SK-N-DZ (cell line): Measurements from ENCODE around the gene AOAH.

ENCODE experiments used
- DNase-seq: peaks from one replicate; pipeline ENCODE4 v3.0.0-alpha.2; 2015; ENCODE audit warnings: low spot score

Gene AOAH

DNA sequence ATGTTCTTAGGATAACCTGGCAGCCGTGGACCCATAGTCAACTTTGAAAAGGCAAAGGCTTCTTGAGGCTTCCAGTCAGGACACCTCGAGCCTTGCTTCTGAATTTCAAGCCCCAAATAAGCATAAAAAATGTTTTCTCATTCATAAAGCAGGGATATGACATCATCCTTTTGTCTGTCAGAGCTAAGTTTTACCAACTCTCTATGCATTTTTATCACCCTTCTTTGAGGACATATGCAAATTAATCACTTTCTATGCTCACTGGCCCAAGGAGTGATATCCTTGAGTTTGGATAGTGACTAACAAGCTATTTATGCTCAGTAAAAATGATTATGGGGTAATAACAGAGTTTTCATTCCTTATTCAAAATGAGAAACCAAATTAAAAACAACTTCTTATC lies 175.3 kb downstream of the AOAH start:
- DNase-seq = no peak

DNA sequence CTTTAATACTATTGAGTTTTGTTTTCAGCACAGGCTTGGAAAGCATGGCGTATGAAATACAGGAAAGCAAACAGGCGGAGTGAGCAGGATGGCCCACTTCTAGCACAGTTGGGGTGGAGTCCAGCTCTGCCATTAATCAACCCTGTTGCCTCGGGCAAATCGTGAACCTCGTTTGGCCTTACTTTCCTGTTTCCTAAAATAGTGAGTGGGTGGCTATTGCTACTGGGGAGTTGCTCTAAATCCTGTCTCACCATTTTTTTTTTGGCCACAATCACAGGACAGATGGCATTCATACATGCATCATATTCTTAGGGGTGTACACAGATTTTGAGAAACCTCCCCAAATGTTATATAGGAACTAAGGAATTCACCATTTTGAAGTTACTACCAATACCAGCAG lies 176.9 kb downstream of the AOAH start:
- DNase-seq = no peak

DNA sequence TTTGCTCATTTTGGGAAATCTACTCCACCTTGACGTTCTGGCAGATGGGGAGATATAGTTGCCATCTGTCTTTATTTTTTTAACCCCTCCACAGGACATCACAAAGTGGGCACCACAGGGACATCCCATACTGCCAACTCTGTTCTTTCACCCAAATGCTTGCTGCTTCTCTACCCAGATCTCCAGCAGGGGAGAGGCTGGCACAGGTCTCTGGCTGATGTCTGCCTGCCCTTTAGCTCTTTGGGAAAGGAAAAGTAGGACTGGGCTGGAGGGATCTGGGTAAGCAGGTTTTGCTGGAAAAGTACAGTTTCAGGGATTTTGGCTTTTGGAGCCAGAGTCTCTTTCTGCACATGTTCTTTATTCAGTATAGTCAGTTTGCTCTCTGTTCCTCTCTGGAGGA lies 178.0 kb downstream of the AOAH start:
- no peak for DNase-seq

DNA sequence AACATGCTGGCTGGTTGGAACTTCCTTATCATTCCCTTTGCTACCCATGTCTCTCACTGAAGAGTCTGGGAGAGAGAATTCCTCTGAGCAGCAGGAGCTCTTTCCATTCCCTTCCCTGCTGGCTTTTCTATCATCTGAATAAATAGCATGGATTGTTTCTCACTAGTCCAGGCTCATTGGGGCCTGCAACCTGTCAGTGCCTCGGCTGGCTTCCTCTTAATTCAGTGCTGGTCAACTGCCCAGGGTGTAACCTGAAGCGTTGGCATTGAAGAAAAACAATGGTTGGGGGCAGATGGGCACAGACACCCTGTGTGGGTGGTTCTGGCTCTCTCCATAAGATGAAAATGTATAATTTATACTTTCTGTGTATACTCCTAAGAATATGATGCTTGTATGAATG lies 179.0 kb downstream of the AOAH start:
- DNase-seq = no peak

DNA sequence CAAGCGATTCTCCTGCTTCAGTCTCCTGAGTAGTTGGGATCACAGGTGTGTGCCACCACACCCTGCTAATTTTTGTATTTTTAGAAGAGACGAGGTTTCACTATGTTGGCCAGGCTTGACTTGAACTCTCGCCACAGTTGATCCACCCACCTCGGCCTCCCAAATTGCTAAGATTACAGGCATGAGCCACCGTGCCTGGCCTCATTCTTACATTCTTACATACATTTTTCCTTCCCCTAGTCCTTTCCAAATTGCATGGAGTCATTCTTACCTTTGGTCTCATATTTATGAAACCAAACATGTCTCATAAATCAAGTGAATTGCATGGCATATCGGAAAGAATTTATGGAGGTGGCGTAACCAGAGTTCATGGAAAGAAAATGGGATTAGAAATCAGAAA lies 186.2 kb downstream of the AOAH start:
- no peak for DNase-seq

DNA sequence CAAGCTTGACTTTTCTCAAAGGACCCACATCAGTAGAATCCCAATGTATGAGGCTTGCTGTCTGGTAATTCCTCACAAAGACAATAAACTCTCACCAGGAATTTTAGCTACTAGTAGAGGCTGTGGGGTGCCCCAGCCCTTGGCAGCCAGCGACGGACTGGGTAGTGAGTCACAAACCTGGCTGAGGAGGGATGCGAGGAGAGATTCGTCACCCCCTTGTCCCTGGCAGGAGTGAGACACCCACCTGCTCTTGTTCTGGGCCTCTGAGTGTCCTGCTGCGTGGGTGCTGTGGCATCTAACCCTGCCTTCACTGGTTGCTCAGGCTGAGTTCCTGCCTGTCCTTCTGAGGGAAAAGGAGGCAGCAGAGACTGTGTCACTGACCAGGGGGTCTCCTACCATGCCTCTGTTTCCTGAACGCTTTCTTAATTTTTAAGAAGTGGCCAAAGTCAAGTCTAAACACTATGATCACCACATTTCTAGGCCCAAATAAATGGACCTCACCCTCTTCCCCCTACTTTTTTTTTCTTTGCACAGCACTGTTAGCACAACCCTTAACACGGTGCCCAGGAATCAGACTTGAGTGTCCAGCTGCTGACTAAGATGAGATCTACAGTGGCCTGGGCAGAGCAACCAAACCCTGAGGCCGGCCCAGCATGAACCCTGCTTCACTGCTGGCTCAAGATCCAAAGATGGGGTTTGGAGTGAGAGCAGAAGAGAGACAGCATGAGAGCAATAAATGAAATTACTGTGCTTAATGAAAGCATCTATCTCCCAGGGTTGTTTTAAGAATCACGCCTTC lies 188.2 kb downstream of the AOAH start:
- no peak for DNase-seq

DNA sequence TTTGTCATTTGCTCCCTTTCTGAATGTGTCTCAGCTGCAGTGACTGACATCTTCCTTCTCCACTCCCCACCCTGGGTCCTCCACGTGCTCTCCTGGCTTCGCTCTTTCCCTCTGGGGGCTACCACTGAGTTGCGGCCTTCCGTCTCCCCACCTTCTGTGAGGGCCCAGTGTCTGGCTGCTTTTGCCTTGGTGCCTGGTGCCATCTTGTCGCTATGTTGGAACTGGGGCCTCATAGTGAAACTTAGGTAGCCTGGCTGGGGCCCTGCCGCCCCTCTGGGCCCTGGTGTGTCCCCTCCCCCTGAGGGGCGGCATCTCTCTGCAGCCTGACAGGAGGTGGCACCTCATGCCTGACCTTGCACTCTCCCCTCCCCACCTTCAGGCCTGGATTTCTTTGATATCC lies 190.6 kb downstream of the AOAH start:
- DNase-seq = no peak

DNA sequence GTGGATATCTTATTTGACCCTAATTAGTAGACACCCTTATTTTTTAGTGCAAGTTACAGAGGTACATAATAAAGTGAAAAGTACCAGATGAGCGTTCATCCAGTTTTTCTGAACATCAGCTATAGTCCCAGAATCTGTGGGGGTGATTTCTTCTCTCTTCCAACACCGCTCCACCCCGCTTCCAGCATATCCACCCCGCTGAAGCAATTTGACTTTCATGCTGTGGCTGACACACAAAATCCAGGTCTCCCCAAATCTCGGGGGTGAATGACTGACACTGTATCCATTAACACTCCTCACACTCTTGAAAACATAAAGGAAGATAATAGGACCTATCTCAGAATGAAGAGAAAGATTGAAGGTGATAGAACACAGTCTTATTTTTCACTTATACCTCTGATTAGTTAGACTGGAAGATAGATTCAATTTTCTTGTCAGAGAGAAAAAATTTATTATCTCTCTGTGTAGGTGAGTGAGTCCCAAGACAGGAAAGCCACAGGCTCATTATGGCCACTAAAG lies 191.3 kb downstream of the AOAH start:
- no peak for DNase-seq

DNA sequence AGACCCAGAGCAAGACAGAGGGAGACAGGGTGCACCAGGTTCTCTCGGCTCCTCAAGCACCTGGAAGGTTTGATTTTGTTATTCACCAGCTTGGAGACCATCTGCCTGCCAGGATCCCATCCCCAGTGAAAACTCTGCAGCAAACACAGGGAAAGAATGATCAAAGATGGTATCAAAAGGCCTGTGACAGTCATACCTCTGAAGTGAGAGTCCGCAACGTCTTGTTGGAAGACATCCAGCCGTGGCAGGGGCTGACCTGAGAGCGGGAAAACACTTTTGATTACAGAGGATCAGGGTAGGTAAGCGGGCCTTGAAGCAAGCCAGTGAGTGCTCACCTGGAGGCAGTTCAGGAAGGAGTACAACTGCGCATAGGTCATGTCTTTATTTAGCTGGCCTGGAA lies 192.3 kb downstream of the AOAH start:
- no peak for DNase-seq

DNA sequence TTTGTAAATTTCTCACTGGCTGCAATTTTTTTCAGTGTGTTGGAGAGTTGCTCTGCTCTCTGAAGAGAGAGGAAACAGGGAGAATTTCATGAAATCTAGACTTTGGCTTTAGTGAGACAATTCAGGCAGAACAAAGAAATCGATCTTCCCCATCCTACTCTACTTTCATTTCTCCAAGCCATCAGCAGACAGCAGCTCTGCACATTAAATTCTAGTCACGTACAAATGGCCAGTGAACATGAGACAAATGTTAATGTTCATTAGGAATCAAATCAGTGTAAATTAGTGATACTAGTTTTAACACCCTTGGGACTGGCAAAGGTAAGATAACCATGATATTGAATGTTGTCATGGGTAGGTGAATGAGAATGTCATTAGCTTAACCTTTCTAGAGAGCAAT lies 193.8 kb downstream of the AOAH start:
- no peak for DNase-seq

DNA sequence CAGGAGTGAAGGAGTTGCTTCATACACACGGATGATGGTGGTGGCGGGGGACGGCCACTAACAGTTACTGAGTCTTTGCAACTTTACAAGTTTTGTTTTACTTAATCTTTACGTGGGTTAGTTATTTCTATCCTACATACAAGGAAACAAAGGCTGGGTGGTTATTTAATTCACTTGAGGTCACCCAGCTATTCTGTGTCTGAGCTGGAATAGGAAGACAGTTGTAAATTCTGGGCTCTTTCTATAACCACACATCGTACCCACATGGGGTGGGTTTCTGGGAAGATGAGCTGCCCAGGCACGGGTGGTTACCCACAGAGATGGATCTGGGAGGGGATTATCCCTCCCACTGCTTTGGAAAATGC lies 196.8 kb downstream of the AOAH start:
- DNase-seq = no peak

DNA sequence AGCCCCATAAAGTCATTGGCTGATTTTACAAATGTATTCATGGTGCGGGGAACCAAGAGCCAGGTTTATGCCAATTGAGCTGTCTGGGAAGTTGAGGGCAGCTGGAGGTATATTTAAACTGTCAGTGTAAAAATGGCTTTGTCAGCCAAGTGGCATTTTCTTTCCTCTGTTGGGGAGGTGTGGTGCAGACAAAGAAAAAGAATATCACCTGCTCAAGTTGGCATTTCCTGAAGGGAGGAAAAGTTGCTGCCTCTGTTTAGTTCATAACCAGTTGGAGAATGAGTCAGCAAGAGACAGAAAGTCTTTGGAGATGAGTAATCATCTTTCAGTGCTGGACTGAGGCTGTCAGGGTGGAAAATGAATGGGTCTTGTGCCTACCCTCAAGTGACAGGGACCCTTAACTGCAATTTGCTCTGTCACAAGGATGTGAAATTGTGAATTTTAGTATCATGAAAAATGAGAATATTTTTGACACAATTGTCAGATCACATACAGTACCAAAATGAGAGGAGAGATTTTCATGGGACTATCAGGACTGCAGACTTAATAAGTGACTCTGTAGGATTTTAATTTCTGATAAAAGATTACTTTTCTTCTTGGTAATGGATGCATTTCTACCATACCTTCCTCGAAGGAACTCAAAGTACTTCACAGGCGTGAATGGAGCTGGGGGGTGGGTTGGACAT lies 197.3 kb downstream of the AOAH start:
- no peak for DNase-seq

DNA sequence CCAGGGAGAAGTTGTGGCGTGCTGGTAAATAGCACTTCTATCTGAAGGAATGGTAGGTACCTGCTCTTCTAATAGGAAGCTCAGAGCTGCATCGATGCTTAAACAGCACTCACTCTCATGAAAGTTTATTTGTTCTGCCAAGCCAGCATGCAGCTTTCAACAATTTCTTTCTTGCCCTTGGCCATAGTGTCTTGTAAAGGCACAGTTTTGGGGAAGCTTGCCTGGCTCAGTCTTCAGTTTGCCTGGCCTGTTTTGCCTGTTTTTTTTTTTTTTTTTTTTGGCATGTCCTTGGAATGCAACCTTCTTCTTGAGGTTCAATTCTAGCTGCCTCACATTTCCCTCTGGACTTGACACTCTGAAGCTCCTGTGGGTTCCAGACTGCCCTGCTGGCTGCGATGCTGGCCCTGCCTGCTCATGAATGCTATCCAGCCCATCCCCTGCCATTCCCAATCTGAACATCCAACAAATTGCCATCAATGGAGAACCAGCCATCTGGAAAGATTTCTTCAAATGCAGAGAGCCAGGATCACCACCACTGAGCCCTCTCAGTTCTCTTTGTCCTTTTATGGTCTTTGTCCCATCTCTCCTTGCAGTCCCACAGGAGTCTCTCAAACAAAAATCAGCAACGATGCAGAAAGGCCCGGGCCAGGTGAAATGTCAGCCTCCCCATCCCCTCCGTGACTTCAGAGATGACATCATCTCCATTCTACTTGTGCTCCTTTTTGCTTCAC lies 200.8 kb downstream of the AOAH start:
- no peak for DNase-seq

DNA sequence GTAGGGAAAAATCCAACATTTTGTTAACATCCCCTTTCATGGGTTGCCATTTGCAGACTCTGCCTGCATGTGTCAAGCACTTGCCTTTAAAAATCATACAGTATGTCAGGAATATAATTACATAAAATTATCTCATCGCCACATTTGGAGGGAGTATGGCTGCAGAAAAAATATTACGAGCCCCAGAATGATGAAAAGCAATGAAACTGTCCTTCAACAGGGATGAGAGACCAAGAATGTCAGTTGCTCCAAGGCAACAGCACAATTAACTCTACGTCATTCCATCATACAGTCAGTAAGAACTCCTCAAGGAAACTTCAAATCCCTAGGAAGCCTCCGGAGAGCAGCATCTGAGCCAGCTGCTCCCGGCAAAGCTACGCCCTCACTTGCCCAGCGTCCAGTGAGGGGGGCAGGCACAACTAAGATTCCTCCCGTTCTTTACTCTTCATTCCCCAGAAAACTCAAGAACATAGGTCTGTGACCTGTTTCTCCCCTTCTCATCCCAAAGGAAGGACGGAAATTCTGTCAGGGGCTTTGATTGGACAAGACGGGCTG lies 201.8 kb downstream of the AOAH start:
- DNase-seq = no peak

DNA sequence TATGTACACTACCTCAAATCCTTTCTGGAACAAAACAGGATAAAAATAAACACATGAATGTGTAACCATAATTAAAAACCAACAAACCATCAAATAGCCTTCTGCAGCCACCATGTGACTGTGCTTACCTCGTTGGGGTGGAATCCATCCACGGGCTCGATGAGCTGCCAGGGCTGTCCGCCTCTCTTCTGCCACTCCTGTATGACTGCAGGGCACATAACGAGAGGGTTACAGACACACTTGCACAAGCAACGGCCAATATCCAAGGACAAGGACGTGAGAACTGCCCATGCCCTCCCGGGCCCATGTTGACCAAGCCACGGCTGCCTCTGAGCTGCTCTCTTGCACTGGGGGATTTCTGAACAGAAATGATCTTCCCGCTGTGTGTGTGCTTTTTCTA lies 202.4 kb downstream of the AOAH start:
- no peak for DNase-seq

DNA sequence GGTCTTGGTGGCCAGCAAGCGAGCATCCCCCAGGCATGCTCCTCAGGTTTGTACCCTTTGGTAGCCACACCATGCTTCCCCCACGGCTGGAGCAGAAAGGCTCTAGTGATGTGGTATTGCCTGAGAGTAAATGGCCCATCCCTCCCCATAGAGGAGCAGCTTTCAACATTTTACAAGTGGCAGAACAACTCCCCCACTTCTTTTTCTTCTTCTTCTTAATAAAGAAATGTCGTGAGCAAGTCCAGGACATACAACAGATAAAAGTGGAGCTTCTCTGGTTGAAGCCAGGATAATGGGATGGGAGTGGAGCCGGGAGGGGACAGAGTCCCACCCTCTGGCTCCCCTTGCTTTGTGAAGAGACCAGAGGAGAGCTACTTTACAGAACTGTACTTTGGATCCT lies 203.2 kb downstream of the AOAH start:
- no peak for DNase-seq

DNA sequence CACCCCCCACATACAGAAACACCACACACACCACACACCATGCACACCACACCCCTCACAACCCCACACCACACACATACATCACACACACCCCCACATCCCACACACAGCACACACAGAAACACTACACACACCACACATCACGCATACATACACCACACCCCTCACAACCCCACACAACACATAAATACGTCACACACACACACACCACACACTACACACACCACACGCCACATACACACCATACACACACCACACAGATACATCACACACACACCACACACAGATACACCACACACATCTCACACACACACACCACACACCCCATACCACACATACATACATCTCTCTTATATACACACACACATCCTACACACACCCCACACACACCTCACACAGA lies 208.4 kb downstream of the AOAH start:
- no peak for DNase-seq

DNA sequence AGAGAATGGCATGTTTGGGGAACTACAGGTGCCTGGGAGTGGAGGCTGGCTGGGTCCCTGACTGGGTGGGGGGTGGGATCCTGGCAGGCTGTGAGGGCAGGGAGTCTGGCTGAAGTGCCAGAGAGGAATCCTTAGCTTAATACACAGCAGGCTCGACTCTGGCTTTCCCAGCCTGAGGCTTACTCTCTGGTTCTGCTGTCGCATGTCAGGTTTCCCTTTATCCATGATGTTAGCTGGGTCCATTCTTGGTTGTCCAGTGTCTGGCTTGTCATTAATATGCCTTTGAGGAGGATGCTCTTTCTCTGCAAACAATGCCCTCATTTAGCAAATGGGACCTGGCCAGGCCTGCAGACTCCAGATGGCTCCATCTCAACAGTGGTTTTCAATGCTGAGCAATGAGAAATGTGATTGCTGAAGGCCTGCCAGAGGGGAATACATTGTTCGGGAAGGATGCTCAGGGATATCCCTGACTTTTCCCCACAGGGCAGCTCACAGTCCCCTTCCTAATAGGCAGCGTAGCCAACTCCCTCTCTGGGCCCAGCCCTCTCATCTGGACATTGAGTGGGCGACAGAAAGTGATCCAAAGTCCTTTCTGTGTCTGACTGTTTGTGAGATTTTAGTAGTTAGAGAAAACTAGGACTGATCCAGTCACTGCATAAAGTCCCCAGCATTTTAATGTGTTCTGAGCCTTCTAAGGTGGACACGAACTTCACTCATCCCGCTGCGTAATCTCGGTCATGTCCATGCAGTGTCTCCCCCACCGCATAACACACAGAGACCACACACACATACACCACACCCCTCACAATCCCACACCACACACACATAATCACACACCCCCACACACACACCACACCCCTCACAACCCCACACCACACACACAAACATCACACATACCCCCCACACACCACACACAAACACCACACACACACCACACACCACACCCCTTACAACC lies 209.7 kb downstream of the AOAH start:
- peak; percentile 33 for DNase-seq

DNA sequence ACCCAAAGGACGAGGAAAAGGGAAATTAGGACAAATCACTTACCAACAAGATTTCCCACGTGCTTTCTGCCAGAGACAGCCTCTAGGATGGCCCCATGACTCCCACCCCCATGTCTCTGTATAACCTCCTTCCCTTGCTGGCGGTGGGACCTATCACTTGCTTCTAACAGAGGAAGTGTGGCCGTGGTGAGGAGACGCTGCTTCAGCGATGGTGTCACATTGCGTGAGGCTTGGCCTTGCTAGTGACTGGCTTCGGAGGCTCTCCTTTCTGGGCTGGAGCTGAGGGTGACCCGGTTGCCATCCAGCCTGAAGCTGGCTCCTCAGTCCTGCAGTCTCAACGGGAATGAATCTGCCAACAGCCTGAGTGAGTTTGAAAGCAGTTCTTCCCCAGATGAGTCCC lies 210.9 kb downstream of the AOAH start:
- DNase-seq = no peak

DNA sequence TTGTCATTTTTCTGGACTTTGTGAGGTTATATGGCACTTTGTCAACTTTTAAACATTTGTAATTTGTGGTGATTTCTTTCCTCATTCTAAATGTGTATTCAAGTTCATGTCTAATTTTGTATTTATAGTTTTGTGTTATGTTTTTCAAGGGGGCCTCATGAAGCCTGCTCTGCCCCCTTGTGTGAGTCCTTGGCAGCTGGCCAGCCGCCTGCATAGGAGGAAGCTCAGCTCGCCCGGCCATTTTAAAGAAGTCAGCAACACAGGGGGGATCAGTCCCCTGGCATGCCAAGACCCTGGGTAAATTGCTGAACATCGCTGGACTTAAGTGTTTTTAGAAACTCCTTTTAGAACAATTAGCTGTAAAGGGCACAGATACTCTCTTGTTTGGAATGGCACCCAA lies 211.7 kb downstream of the AOAH start:
- DNase-seq = no peak

DNA sequence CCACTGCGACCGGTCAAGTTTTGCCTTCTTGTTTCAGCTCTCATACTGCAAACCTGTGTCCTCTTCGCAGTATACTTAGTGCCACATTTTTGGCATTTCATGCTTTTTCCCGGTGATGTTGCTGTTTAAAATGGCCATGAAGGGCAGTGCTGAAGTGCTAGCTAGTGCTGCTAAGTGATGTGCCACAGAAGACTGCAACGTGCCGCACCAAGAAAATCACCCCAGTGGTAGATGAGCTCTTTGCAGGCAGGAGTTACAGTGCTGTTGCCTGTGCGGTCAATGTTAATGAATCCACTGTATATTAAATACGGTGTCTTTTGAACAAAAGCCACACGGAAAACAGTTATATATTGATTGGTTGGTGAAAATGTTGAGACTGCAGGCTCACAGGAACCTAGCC lies 214.3 kb downstream of the AOAH start:
- DNase-seq = no peak
